Astrocyte (in vitro differentiated cells and primary cell): ENCODE measurements around the gene MFF. TPM values are rescaled to one million over a fixed set of nuclear protein-coding genes. Genes with fewer than 3 reads are reported as not detected.

Experiments
- DNase-seq: peaks from one replicate; pipeline ENCODE4 v3.0.0-alpha.2; 2010; ENCODE audit warnings: low read depth
- FAIRE-seq: peaks from 2 replicates; lab custom pipeline; 2011; peaks lifted over from hg19 to GRCh38; lab: Jason Lieb, UNC
- H2AFZ ChIP-seq: 2 replicates; pipeline ENCODE4 v1.6.0; 2012; ENCODE audit warnings: low read depth, low read length, inconsistent platforms
- H3K27ac ChIP-seq: 2 replicates; pipeline ENCODE4 v1.5.1; 2011; ENCODE audit warnings: low read depth, low read length, inconsistent platforms
- H3K27me3 ChIP-seq: 2 replicates; pipeline ENCODE4 v1.6.0; 2011; ENCODE audit warnings: low read length, inconsistent platforms; ENCODE audit not compliant: insufficient read depth
- H3K36me3 ChIP-seq: 2 replicates; pipeline ENCODE4 v1.5.1; 2011; ENCODE audit warnings: low read length, inconsistent platforms; ENCODE audit not compliant: insufficient read depth
- H3K4me1 ChIP-seq: 2 replicates; pipeline ENCODE4 v1.5.1; 2011; ENCODE audit warnings: low read length, inconsistent platforms; ENCODE audit not compliant: insufficient read depth
- H3K4me2 ChIP-seq: 2 replicates; pipeline ENCODE4 v1.6.0; 2012; ENCODE audit warnings: low read length, inconsistent platforms
- H3K4me3 ChIP-seq: 2 replicates; pipeline ENCODE4 v1.5.1; 2011; ENCODE audit warnings: low read depth, mild to moderate bottlenecking, low read length, inconsistent platforms; ENCODE audit not compliant: insufficient read depth
- H3K79me2 ChIP-seq: 2 replicates; pipeline ENCODE4 v1.6.0; 2012; ENCODE audit warnings: mild to moderate bottlenecking, low read length, inconsistent platforms; ENCODE audit not compliant: insufficient read depth
- H3K9ac ChIP-seq: 2 replicates; pipeline ENCODE4 v1.6.0; 2012; ENCODE audit warnings: mild to moderate bottlenecking, low read length, inconsistent platforms
- H3K9me3 ChIP-seq: 2 replicates; pipeline ENCODE4 v1.5.1; 2012; ENCODE audit warnings: low read depth, mild to moderate bottlenecking, low read length, inconsistent platforms; ENCODE audit not compliant: insufficient read depth
- H4K20me1 ChIP-seq: 2 replicates; pipeline ENCODE4 v1.6.0; 2012; ENCODE audit warnings: low read length, inconsistent platforms; ENCODE audit not compliant: insufficient read depth
- H3K27ac Mint-ChIP-seq: one replicate; pipeline ENCODE4 v1.8.0; 2021; ENCODE audit warnings: mild to moderate bottlenecking, mixed read lengths; ENCODE audit not compliant: unreplicated experiment
- H3K27me3 Mint-ChIP-seq: one replicate; pipeline ENCODE4 v1.8.0; 2021; ENCODE audit warnings: low read depth, mixed read lengths; ENCODE audit not compliant: unreplicated experiment
- H3K36me3 Mint-ChIP-seq: one replicate; pipeline ENCODE4 v1.8.0; 2021; ENCODE audit warnings: low read depth, mixed read lengths; ENCODE audit not compliant: unreplicated experiment
- H3K4me1 Mint-ChIP-seq: one replicate; pipeline ENCODE4 v1.8.0; 2021; ENCODE audit warnings: low read depth, mixed read lengths; ENCODE audit not compliant: unreplicated experiment
- H3K4me3 Mint-ChIP-seq: one replicate; pipeline ENCODE4 v1.8.0; 2021; ENCODE audit warnings: mild to moderate bottlenecking, moderate library complexity, mixed read lengths; ENCODE audit not compliant: unreplicated experiment
- H3K9me3 Mint-ChIP-seq: one replicate; pipeline ENCODE4 v1.8.0; 2021; ENCODE audit warnings: mild to moderate bottlenecking, mixed read lengths; ENCODE audit not compliant: unreplicated experiment
- CTCF ChIP-seq: IDR thresholded peaks from 2 replicates; pipeline ENCODE4 v1.5.1; 2011; ENCODE audit warnings: low read depth, mild to moderate bottlenecking, inconsistent platforms, low read length, moderate library complexity; ENCODE audit not compliant: insufficient read depth
- EZH2 ChIP-seq: IDR thresholded peaks from 2 replicates; pipeline ENCODE4 v1.6.1; 2012; ENCODE audit warnings: mild to moderate bottlenecking, low read length, inconsistent platforms; ENCODE audit not compliant: insufficient read depth
- total RNA-seq: library from RNA; stranded (reverse); gene quantifications from 2 replicates; pipeline ENCODE4 v1.2.1, GENCODE V29; 2021

MFF gene
- total RNA-seq, 1 donor from 2014 or later, result 51.6 TPM

DNA sequence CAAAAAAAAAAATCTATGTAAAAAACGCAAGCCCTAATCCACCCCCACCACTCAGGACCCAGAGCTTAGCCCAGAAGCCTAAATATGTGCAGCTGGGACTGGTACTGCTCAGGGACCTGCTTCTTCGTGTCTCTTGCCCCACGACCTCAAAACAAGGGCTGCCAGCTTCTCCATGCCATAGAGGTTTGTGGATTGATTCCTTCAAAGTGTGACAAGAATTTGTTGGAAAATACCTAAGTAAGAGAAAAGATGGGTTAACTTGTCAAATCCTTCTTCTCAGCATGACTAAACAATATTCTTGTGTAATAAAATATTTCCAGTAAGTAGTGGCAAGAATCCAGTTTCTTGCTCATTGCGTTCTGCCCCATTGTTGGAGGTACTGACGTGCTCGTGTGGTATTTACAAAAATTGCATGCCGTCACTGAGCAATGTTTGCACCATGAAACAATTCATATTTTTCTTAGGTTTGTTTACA, 63.5 kb downstream of the MFF start:
- H3K9me3 Mint-ChIP-seq, result no peaks in the 10 kb centered on the region
- FAIRE-seq (peak; percentile 50), DNase-seq (peak; percentile 94)
- H3K4me3 Mint-ChIP-seq, result no peak overlapping the region
- Histone ChIP-seq H3K36me3 (no peaks in the 10 kb centered on the region), H3K4me1 (peaks cover 2% of the 10 kb centered on the region), H4K20me1 (no peaks in the 10 kb centered on the region), H3K27me3 (peaks cover 3% of the 10 kb centered on the region), H3K27ac (peak overlapping the region; percentile 55), H2AFZ (no peak overlapping the region), H3K4me2 (no peak overlapping the region), H3K9ac (no peak overlapping the region), H3K79me2 (no peaks in the 10 kb centered on the region), H3K4me3 (no peak overlapping the region), H3K9me3 (no peaks in the 10 kb centered on the region)
- TF ChIP-seq CTCF (no peak), EZH2 (no peak)
- no peaks in the 10 kb centered on the region for H3K36me3 Mint-ChIP-seq
- no peak overlapping the region for H3K27ac Mint-ChIP-seq
- no peaks in the 10 kb centered on the region for H3K4me1 Mint-ChIP-seq
- peaks cover 10% of the 10 kb centered on the region for H3K27me3 Mint-ChIP-seq

- Histone ChIP-seq H3K79me2 (no peaks in the 10 kb centered on the region), H3K27me3 (peaks cover 3% of the 10 kb centered on the region), H2AFZ (no peak overlapping the region), H3K4me1 (peaks cover 2% of the 10 kb centered on the region), H3K4me3 (no peak overlapping the region), H4K20me1 (no peaks in the 10 kb centered on the region), H3K4me2 (no peak overlapping the region), H3K27ac (no peak overlapping the region), H3K9me3 (no peaks in the 10 kb centered on the region), H3K9ac (no peak overlapping the region), H3K36me3 (no peaks in the 10 kb centered on the region)
- Mint-ChIP-seq H3K27me3 (peaks cover 6% of the 10 kb centered on the region), H3K9me3 (no peaks in the 10 kb centered on the region), H3K27ac (no peak overlapping the region), H3K4me1 (no peaks in the 10 kb centered on the region), H3K4me3 (no peak overlapping the region), H3K36me3 (no peaks in the 10 kb centered on the region)
- DNase-seq (no peak), FAIRE-seq (no peak)
- no peak for TF ChIP-seq CTCF
- no peak for TF ChIP-seq EZH2
Measured at GRCh38 chr2:227389231-227389630, 64.2 kb downstream of the MFF start.

GRCh38 chr2:227389661-227390060, 64.6 kb downstream of the MFF start:
- no peak for TF ChIP-seq CTCF
- no peak for TF ChIP-seq EZH2
- Histone ChIP-seq H3K27ac (no peak overlapping the region), H3K4me2 (no peak overlapping the region), H2AFZ (no peak overlapping the region), H4K20me1 (no peaks in the 10 kb centered on the region), H3K27me3 (peaks cover 3% of the 10 kb centered on the region), H3K36me3 (no peaks in the 10 kb centered on the region), H3K4me1 (peaks cover 2% of the 10 kb centered on the region), H3K4me3 (no peak overlapping the region), H3K79me2 (no peaks in the 10 kb centered on the region), H3K9me3 (no peaks in the 10 kb centered on the region), H3K9ac (no peak overlapping the region)
- Mint-ChIP-seq H3K27me3 (peaks cover 3% of the 10 kb centered on the region), H3K4me1 (no peaks in the 10 kb centered on the region), H3K36me3 (no peaks in the 10 kb centered on the region), H3K27ac (no peak overlapping the region), H3K4me3 (no peak overlapping the region), H3K9me3 (no peaks in the 10 kb centered on the region)
- FAIRE-seq (no peak), DNase-seq (no peak)
